ENCODE measurements around the gene LIMS1.

- TF ChIP-seq CTCF (tag by site-specific recombination; IDR thresholded peaks at IDR 0.05) (no peak), ELK4 (IDR thresholded peaks at IDR 0.05; ENCODE audit: borderline replicate concordance, low read depth, low read length) (no peak), ZNF501 (tag by site-specific recombination; IDR thresholded peaks at IDR 0.05) (no peak), SP2 (tag by site-specific recombination; IDR thresholded peaks at IDR 0.05) (no peak), IKZF3 (tag by site-specific recombination; IDR thresholded peaks at IDR 0.05) (no peak), ZNF214 (tag by site-specific recombination; IDR thresholded peaks at IDR 0.05; ENCODE audit: borderline replicate concordance) (no peak), ZNF138 (tag by site-specific recombination; IDR thresholded peaks at IDR 0.05; ENCODE audit: borderline replicate concordance) (no peak), HOXA7 (CRISPR knock-in tag; IDR thresholded peaks at IDR 0.05; ENCODE audit: borderline replicate concordance) (no peak), ZNF121 (tag by site-specific recombination; IDR thresholded peaks at IDR 0.05) (no peak), TSHZ1 (tag by site-specific recombination; IDR thresholded peaks at IDR 0.05; ENCODE audit: borderline replicate concordance) (no peak), ZNF792 (tag by site-specific recombination; IDR thresholded peaks at IDR 0.05) (no peak)
Observed at GRCh38 chr2:108589781-108590180, 55.5 kb downstream of the LIMS1 start.
